GM12872 (cell line): Measurements from ENCODE around the gene PJVK.

Source experiments
- TF ChIP-seq, protein P1 (sequence below): IDR thresholded peaks from 3 replicates; pipeline ENCODE4 v1.5.1; 2011; ENCODE audit warnings: low read depth, mild to moderate bottlenecking, low read length, moderate library complexity; ENCODE audit not compliant: insufficient read depth

Gene PJVK

GRCh38 chr2:178469219-178469849, 18.2 kb downstream of the PJVK start:
- TF ChIP-seq, protein P1, sequence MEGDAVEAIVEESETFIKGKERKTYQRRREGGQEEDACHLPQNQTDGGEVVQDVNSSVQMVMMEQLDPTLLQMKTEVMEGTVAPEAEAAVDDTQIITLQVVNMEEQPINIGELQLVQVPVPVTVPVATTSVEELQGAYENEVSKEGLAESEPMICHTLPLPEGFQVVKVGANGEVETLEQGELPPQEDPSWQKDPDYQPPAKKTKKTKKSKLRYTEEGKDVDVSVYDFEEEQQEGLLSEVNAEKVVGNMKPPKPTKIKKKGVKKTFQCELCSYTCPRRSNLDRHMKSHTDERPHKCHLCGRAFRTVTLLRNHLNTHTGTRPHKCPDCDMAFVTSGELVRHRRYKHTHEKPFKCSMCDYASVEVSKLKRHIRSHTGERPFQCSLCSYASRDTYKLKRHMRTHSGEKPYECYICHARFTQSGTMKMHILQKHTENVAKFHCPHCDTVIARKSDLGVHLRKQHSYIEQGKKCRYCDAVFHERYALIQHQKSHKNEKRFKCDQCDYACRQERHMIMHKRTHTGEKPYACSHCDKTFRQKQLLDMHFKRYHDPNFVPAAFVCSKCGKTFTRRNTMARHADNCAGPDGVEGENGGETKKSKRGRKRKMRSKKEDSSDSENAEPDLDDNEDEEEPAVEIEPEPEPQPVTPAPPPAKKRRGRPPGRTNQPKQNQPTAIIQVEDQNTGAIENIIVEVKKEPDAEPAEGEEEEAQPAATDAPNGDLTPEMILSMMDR: no peak

GRCh38 chr2:178473373-178473772, 22.2 kb downstream of the PJVK start:
- TF ChIP-seq, protein P1: no peak

DNA sequence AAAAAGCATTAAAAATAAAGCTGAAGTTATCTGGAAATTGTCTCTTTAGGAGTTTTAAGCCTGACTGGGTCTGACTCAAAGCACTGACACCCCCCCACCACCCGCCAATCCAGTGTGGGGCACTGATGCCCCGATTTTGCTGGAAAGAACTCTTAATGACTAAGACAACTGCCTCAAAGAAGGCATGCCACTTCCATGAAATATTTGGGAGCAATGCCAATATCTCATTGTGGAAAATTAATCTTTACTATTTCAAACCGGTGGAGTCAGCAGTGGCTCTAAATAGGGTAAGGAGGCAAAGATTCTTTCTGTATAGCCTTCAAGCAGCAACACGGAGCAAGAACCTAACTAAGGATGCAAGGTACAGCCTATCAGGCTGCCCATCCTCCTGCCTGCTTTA, 22.8 kb downstream of the PJVK start:
- TF ChIP-seq, protein P1: no peak

- TF ChIP-seq, protein P1: no peak
Measured at GRCh38 chr2:178474560-178474959, 23.4 kb downstream of the PJVK start.

DNA sequence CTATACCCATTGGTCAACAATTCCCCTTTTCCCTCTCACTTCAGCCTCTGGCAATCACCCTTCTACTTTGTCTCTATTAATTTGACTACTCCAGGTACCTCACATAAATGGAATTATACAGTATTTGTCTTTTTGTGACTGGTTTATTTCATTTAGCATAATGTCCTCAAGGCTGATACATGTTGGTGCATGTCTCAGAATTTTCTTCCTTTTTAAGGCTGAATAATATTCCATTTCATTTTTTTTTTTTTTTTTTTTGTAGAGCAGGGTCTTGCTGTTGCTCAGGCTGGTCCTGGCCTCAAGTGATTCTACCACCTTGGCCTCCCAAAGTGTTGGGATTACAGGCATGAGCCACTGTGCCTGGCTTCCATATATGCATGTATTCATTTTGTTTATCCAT, 25.3 kb downstream of the PJVK start:
- TF ChIP-seq, protein P1: no peak

GRCh38 chr2:178477443-178478129, 26.4 kb downstream of the PJVK start:
- TF ChIP-seq, protein P1: no peak

DNA sequence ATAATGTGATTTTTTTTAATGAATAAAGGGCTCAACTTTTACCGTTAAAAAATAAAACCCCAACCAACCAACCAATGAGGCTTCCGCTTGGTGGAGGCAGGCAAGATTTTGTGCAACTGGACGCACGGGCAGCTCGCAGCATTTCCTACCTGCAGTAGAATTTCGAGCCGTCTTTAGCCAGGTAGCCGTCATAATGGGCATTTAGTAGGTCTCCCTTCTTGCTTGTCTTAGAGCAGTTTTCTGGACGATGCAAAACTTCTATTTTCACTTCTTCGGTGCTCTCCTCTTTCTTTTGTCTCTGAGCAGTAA, 26.9 kb downstream of the PJVK start:
- TF ChIP-seq, protein P1: no peak
